Activated T-cell treated with anti-CD3 and anti-CD28 coated beads, Interleukin-2, amount 50 U/mL, for 72 hours (primary cell): ENCODE data around the gene GSTP1. TPM values are rescaled to one million over a fixed set of nuclear protein-coding genes. Genes with fewer than 3 reads are reported as not detected.
"Not testable (repeated sequence)": the region's sequence is repeated elsewhere in the genome, so short reads cannot be mapped to it uniquely, and the experiment has no call there.

Experiments
- ATAC-seq, 2 donors: fragments of 150-1000 bp; cut with Tn5 transposase; replicated peaks in 1 of 2; 2 replicates each; pipeline ENCODE4 v1.10.0; 2021; ENCODE audit warnings: moderate library complexity in 2 of 2, mild to moderate bottlenecking in 1 of 2
- DNase-seq, 2 donors: peaks; one replicate each; pipeline ENCODE4 v3.0.0; 2021 to 2022; ENCODE audit warnings: mixed read lengths in 1 of 2
- H3K27ac Mint-ChIP-seq: one replicate; pipeline ENCODE4 v1.8.0; 2022; ENCODE audit warnings: mild to moderate bottlenecking, moderate library complexity, mixed read lengths
- H3K27me3 Mint-ChIP-seq: one replicate; pipeline ENCODE4 v1.8.0; 2022; ENCODE audit warnings: low read depth, mixed read lengths
- H3K36me3 Mint-ChIP-seq, 2 donors: one replicate each; pipeline ENCODE4 v1.8.0; 2022; ENCODE audit warnings: mixed read lengths in 2 of 2, mild to moderate bottlenecking in 1 of 2; ENCODE audit not compliant: insufficient read depth in 2 of 2
- H3K4me1 Mint-ChIP-seq: one replicate; pipeline ENCODE4 v1.8.0; 2022; ENCODE audit warnings: low read depth, mixed read lengths
- H3K4me3 Mint-ChIP-seq, 2 donors: one replicate each; pipeline ENCODE4 v1.8.0; 2022; ENCODE audit warnings: mild to moderate bottlenecking in 2 of 2, mixed read lengths in 2 of 2, moderate library complexity in 2 of 2
- H3K9me3 Mint-ChIP-seq, 2 donors: one replicate each; pipeline ENCODE4 v1.8.0; 2022; ENCODE audit warnings: mixed read lengths in 2 of 2
- total RNA-seq, 2 donors: library from RNA; stranded (reverse); gene quantifications; one replicate each; pipeline ENCODE4 v1.2.3, GENCODE V29; 2022

GSTP1 gene
- total RNA-seq, 2 donors from 2014 or later: 199 to 215 TPM

- Mint-ChIP-seq H3K27ac (peak overlapping the region; percentile 78), H3K4me3 (peak overlapping the region; percentile 75 to 86), H3K4me1 (peaks cover 38% of the 10 kb centered on the region), H3K36me3 (peaks cover 0 to 2% of the 10 kb centered on the region in 2 donors), H3K27me3 (no peaks in the 10 kb centered on the region), H3K9me3 (no peaks in the 10 kb centered on the region)
- ATAC-seq: no peak
- no peak for DNase-seq
Observed at GRCh38 chr11:67616431-67617242, 33.0 kb downstream of the GSTP1 start.

GRCh38 chr11:67617243-67617953, 33.8 kb downstream of the GSTP1 start:
- Mint-ChIP-seq H3K9me3 (no peaks in the 10 kb centered on the region), H3K27ac (peak overlapping the region; percentile 78), H3K4me1 (peaks cover 37% of the 10 kb centered on the region), H3K36me3 (peaks cover 0 to 2% of the 10 kb centered on the region in 2 donors), H3K27me3 (no peaks in the 10 kb centered on the region), H3K4me3 (peak overlapping the region; percentile 63 to 66)
- DNase-seq: no peak
- no peak for ATAC-seq

- not testable (repeated sequence) for H3K9me3 Mint-ChIP-seq, ATAC-seq, H3K27me3 Mint-ChIP-seq, H3K4me3 Mint-ChIP-seq, H3K36me3 Mint-ChIP-seq, H3K27ac Mint-ChIP-seq, DNase-seq
- peaks cover 23% of the 10 kb centered on the region for H3K4me1 Mint-ChIP-seq
Observed at GRCh38 chr11:67618901-67619659, 35.5 kb downstream of the GSTP1 start.

- H3K9me3 Mint-ChIP-seq, H3K27ac Mint-ChIP-seq, H3K36me3 Mint-ChIP-seq, H3K4me3 Mint-ChIP-seq, ATAC-seq, DNase-seq, H3K27me3 Mint-ChIP-seq: not testable (repeated sequence)
- H3K4me1 Mint-ChIP-seq: peaks cover 15% of the 10 kb centered on the region
Observed at GRCh38 chr11:67619683-67620618, 36.3 kb downstream of the GSTP1 start.

- not testable (repeated sequence) for H3K4me1 Mint-ChIP-seq, H3K4me3 Mint-ChIP-seq, H3K27ac Mint-ChIP-seq, ATAC-seq, H3K36me3 Mint-ChIP-seq, H3K9me3 Mint-ChIP-seq, H3K27me3 Mint-ChIP-seq, DNase-seq
Observed at GRCh38 chr11:67620621-67621020, 37.0 kb downstream of the GSTP1 start.

GRCh38 chr11:67621928-67622327, 38.3 kb downstream of the GSTP1 start:
- not testable (repeated sequence) for ATAC-seq, H3K27me3 Mint-ChIP-seq, H3K36me3 Mint-ChIP-seq, H3K4me1 Mint-ChIP-seq, H3K4me3 Mint-ChIP-seq, H3K9me3 Mint-ChIP-seq, DNase-seq, H3K27ac Mint-ChIP-seq

- not testable (repeated sequence) for H3K36me3 Mint-ChIP-seq, H3K9me3 Mint-ChIP-seq, H3K4me3 Mint-ChIP-seq, H3K27me3 Mint-ChIP-seq, H3K4me1 Mint-ChIP-seq, DNase-seq, H3K27ac Mint-ChIP-seq, ATAC-seq
Observed at GRCh38 chr11:67622905-67623304, 39.3 kb downstream of the GSTP1 start.

- H3K27me3 Mint-ChIP-seq, H3K27ac Mint-ChIP-seq, H3K4me1 Mint-ChIP-seq, H3K9me3 Mint-ChIP-seq, H3K4me3 Mint-ChIP-seq, H3K36me3 Mint-ChIP-seq, ATAC-seq, DNase-seq: not testable (repeated sequence)
Observed at GRCh38 chr11:67623795-67624194, 40.2 kb downstream of the GSTP1 start.

GRCh38 chr11:67626131-67626833, 42.7 kb downstream of the GSTP1 start:
- H3K36me3 Mint-ChIP-seq, ATAC-seq, H3K9me3 Mint-ChIP-seq, H3K27me3 Mint-ChIP-seq, H3K4me3 Mint-ChIP-seq, H3K27ac Mint-ChIP-seq, DNase-seq: not testable (repeated sequence)
- H3K4me1 Mint-ChIP-seq: peaks cover 12% of the 10 kb centered on the region

- no peaks in the 10 kb centered on the region for H3K9me3 Mint-ChIP-seq
- DNase-seq: no peak
- no peak overlapping the region for H3K4me3 Mint-ChIP-seq
- no peaks in the 10 kb centered on the region for H3K36me3 Mint-ChIP-seq
- H3K27ac Mint-ChIP-seq: no peak overlapping the region
- H3K27me3 Mint-ChIP-seq: no peaks in the 10 kb centered on the region
- no peak for ATAC-seq
- peaks cover 12% of the 10 kb centered on the region for H3K4me1 Mint-ChIP-seq
Observed at GRCh38 chr11:67626970-67627369, 43.4 kb downstream of the GSTP1 start.

- DNase-seq (no peak), ATAC-seq (no peak)
- Mint-ChIP-seq H3K4me3 (peak overlapping the region; percentile 30 to 61), H3K4me1 (peaks cover 12% of the 10 kb centered on the region), H3K27ac (no peak overlapping the region), H3K36me3 (no peaks in the 10 kb centered on the region), H3K9me3 (no peaks in the 10 kb centered on the region), H3K27me3 (no peaks in the 10 kb centered on the region)
Observed at GRCh38 chr11:67627441-67627811, 43.8 kb downstream of the GSTP1 start.
